Measurements from ENCODE around the gene RHBG.

- no peak for TF ChIP-seq CTCF (conservative IDR thresholded peaks at IDR 0.05 in 1 of 2, IDR thresholded peaks at IDR 0.05 in 1 of 2; ENCODE audit: extremely low read depth in 1 of 2, insufficient read depth in 1 of 2, low read depth in 1 of 2, low read length in 2 of 2)
- TF ChIP-seq EZH2 (IDR thresholded peaks at IDR 0.05; ENCODE audit: borderline replicate concordance, low read length), result no peak
Measured at GRCh38 chr1:156384007-156384406, 15.0 kb downstream of the RHBG start.
